Spleen (tissue), 7 donors: ENCODE data around the gene NBEA.

Experiments
- CTCF ChIP-seq, 11 experiments: fragments of 200-600 bp in 7 of 11; fragments of 450-650 bp in 4 of 11; sonication (generic) in 4 of 11; IDR thresholded peaks in 8 of 11; conservative IDR thresholded peaks in 3 of 11; 1 replicate in 7 of 11; 2 replicates in 4 of 11; pipeline versions ENCODE4 v1.4.0 to v1.8.0; 2016 to 2021; ENCODE audit warnings: antibody characterized with exemption in 11 of 11, inconsistent platforms in 4 of 11, mild to moderate bottlenecking in 1 of 11
- POLR2A ChIP-seq, 3 donors: fragments of 450-650 bp; IDR thresholded peaks; one replicate each; pipeline ENCODE4 v1.5.1; 2017; ENCODE audit warnings: antibody characterized with exemption in 3 of 3, mild to moderate bottlenecking in 1 of 3
- donor health status: DM: no; HTN: no; CAD: no; lungs with moderate emphysema.
- donor health status: DM: no; HTN: no; CAD: no.
- donor health status: DM: no; HTN: no; CAD: no.

GRCh38 chr13:35681685-35682084 lies 739.6 kb downstream of the NBEA start:
- TF ChIP-seq POLR2A (IDR thresholded peaks at IDR 0.05) (no peak), CTCF (IDR thresholded peaks at IDR 0.05 in 8 of 11, conservative IDR thresholded peaks at IDR 0.05 in 3 of 11) (no peak)
